K562 (cell line): Measurements from ENCODE around the gene AFDN. TPM values are rescaled to one million over a fixed set of nuclear protein-coding genes. Genes with fewer than 3 reads are reported as not detected.

ENCODE experiments used
- BMI1 ChIP-seq: fragments of 150-350 bp; IDR thresholded peaks from 2 replicates; pipeline ENCODE4 v1.6.1; 2014; ENCODE audit warnings: low read length
- CHD7 ChIP-seq: fragments of 200-600 bp; sonication (generic); IDR thresholded peaks from one replicate; pipeline ENCODE4 v1.6.1; 2012; ENCODE audit warnings: mild to moderate bottlenecking, low read depth, low read length, inconsistent platforms
- CREB3 ChIP-seq: fragments of 450-650 bp; conservative IDR thresholded peaks from 2 replicates; pipeline ENCODE4 v1.6.1; 2016; ENCODE audit warnings: missing genetic modification characterization, low read depth, mild to moderate bottlenecking, missing compliant biosample characterization, moderate library complexity
- CTBP1 ChIP-seq: fragments of 450-650 bp; IDR thresholded peaks from 2 replicates; pipeline ENCODE4 v1.6.1; 2016; ENCODE audit warnings: borderline replicate concordance
- MAZ ChIP-seq, 2 experiments: fragments of 450-650 bp in 1 of 2; sonication (generic) in 1 of 2; formaldehyde crosslinking; IDR thresholded peaks in 1 of 2; conservative IDR thresholded peaks in 1 of 2; 2 replicates each; pipeline versions ENCODE4 v1.4.0 to v1.5.0; 2020; ENCODE audit warnings: mild to moderate bottlenecking in 1 of 2, missing genetic modification reagents in 1 of 2
- MEIS2 ChIP-seq: fragments of 450-650 bp; IDR thresholded peaks from 2 replicates; pipeline ENCODE4 v1.6.1; 2014; ENCODE audit warnings: mild to moderate bottlenecking; ENCODE audit not compliant: partially characterized antibody
- NFATC3 ChIP-seq: fragments of 450-650 bp; IDR thresholded peaks from 2 replicates; pipeline ENCODE4 v1.6.1; 2017; ENCODE audit warnings: mild to moderate bottlenecking
- NR1H2 ChIP-seq: sonication (generic); formaldehyde crosslinking; IDR thresholded peaks from 2 replicates; pipeline ENCODE4 v1.4.0; 2020; ENCODE audit warnings: mild to moderate bottlenecking, missing genetic modification reagents
- SMARCC2 ChIP-seq: fragments of 450-650 bp; IDR thresholded peaks from 2 replicates; pipeline ENCODE4 v1.6.1; 2017; ENCODE audit warnings: antibody characterized with exemption, moderate library complexity, mild to moderate bottlenecking, low read depth
- SP1 ChIP-seq: sonication (generic); formaldehyde crosslinking; IDR thresholded peaks from 2 replicates; pipeline ENCODE4 v1.8.1; 2022; ENCODE audit warnings: mild to moderate bottlenecking, missing genetic modification reagents
- TSC22D4 ChIP-seq: fragments of 450-650 bp; IDR thresholded peaks from 2 replicates; pipeline ENCODE4 v1.6.1; 2016; ENCODE audit warnings: missing genetic modification characterization, missing biosample characterization, control low read depth
- ZFP91 ChIP-seq: sonication (generic); formaldehyde crosslinking; IDR thresholded peaks from 2 replicates; pipeline ENCODE4 v1.8.0; 2022; ENCODE audit warnings: mild to moderate bottlenecking, missing genetic modification reagents
- ZNF431 ChIP-seq: sonication (generic); formaldehyde crosslinking; IDR thresholded peaks from 2 replicates; pipeline ENCODE4 v1.8.0; 2022; ENCODE audit warnings: mild to moderate bottlenecking, missing genetic modification reagents
- polyA plus RNA-seq, 8 experiments: library from polyadenylated mRNA; depleted of rRNA in 4 of 8; stranded (reverse) in 5 of 8; unstranded in 3 of 8; fragments of >200 nt; fragmentation: Nextera tagmentation in 2 of 8; fragmentation: Illumina TruSeq in 1 of 8; extraction: Ambion mirVana in 2 of 8; extraction: Trizol in 1 of 8; gene quantifications; 2 replicates each; pipeline versions ENCODE4 v1.2.1 to v1.2.3, GENCODE V29; 2011 to 2014; ENCODE audit warnings: inconsistent platforms in 1 of 8, missing spikeins in 1 of 8
- total RNA-seq, 7 experiments: library from RNA; depleted of rRNA in 6 of 7; stranded (reverse); fragments of >200 nt in 6 of 7; fragmentation: Illumina TruSeq in 2 of 7; extraction: Trizol in 2 of 7; gene quantifications; 2 replicates each; pipeline versions ENCODE4 v1.2.1 to v1.2.3, GENCODE V29; 2011 to 2021; ENCODE audit warnings: low replicate concordance in 1 of 7

The AFDN gene
- total and polyA plus RNA-seq, 9 of the 15 experiments (the other 6 are each of a cell fraction or from before 2014, with no cell fraction given) = 7.2 to 129 (median 105) TPM

- TF ChIP-seq CHD7 = no peak
- no peak for TF ChIP-seq NFATC3
- TF ChIP-seq BMI1 = no peak
- TF ChIP-seq ZNF431 (CRISPR knock-in tag) = no peak
- peak; percentile 16 for TF ChIP-seq MEIS2
- TF ChIP-seq MAZ (CRISPR knock-in tag; conservative IDR thresholded peaks at IDR 0.05 in 1 of 2, IDR thresholded peaks at IDR 0.05 in 1 of 2) = peak in 1 of 2 experiments; percentile 49; a peak in 1 of 4 replicates
- TF ChIP-seq ZFP91 (CRISPR knock-in tag) = no peak
- TF ChIP-seq TSC22D4 (tag) = no peak
- TF ChIP-seq CREB3 (tag) = 0 out of 2 replicates have a peak, but pooled peaks have one; percentile 23
- TF ChIP-seq NR1H2 = no peak
- peak; percentile 51; the same call in 1 of the 2 replicates for TF ChIP-seq SP1 (CRISPR knock-in tag)
- no peak for TF ChIP-seq CTBP1
- no peak for TF ChIP-seq SMARCC2
These were observed 6.0 kb downstream of the AFDN start (continued) for GRCh38 chr6:167832497-167833395.
